ENCODE results near the gene PIGT. TPM values are rescaled to one million over a fixed set of nuclear protein-coding genes. Genes with fewer than 3 reads are reported as not detected.

The PIGT gene
- total RNA-seq, 1 experiment from 2014 or later = 220 TPM

- DNase-seq (ENCODE audit: low read depth) = no peak
These were observed 15.5 kb upstream of the PIGT start for GRCh38 chr20:45400346-45401031.

GRCh38 chr20:45402946-45403345 lies 13.0 kb upstream of the PIGT start:
- DNase-seq (ENCODE audit: low read depth) = no peak

DNA sequence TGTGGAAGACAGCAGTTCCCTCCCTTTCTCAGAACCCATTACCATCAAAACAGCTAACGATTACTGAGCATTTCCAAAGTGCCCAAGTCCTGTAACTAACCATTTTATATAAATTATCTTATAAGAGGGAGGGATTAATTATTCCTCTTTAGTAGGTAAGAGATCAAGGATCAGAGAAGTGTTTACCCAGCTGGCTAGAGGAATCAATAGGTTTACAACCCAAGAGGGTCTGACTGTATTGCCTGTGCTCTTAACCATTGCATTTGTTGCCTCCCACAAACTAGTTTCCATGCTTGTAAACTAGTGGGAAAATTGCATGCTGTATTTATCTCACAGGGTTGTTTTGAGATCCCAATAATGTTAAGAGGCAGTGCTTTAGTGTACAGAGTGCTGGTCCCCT lies 11.5 kb upstream of the PIGT start:
- no peak for DNase-seq (ENCODE audit: low read depth)

DNA sequence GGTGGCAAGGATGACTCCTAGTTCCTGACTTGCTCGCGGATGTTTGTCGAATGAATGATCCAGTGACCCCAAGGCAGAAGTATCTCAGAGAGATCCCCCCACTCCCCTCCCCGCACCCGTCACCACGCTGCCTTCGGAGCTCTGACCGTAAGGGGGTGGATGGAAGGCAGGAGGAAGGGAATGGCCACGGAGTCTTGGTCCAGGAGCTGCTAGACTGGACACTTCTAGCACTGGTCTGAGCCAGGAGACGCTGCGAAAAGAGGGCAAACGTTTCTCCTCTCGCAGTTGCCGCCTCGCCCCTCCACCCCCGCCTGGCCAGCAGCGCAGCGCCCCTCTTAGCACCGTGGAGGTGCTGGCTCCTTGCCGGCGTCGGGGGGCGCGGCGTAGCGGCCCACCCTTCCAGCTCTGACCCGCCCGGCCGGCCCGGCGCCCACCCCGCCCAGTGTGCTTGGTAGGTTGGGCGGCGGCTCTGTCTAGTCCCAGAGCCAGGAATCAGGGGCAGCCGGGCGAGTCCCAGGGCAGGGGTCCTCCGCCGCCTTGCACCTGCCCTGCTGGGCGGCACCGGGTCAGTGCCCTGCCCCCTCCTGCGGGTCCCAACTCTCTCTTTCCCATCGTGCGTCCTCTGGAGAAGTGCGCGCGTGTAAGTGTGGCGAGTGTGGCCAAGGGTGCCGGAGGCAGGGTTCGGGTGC lies 10.2 kb upstream of the PIGT start:
- no peak for DNase-seq (ENCODE audit: low read depth)

- peak; percentile 50 for DNase-seq (ENCODE audit: low read depth)
These were observed 9.5 kb upstream of the PIGT start for GRCh38 chr20:45406260-45407066.

DNA sequence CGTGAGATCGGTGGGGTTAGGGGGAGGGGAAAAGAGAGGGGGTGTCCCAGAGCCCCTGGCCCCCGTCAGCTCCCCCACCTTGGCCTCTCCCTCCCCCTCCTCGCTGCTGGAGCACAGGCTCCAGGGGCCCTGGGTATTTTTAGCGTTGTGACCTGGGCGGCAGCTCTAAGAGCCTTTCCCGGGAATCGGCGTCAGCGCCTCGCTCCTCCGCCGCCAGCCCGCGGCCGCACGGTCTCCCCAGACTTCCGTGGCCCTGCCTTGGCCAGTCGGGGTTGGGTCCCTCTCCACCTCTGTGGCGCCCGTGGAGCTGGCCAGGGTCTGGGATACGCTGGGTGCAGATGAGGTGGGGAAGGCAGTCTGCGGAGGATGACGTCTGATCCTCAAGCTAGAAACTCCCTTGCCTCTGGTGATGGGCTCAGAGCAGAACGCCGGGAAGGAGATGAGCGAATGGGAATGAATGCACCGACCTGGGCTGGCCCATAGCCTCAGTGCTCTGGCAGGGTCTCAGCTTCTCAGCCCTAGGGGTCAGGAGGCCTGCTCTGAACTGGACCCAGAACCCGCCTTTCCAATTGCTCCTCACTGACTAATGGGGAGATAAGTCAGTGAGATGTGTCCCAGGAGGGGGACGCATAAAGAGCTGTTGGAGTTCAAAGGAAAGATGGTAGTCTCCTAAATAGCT lies 8.7 kb upstream of the PIGT start:
- DNase-seq (ENCODE audit: low read depth) = no peak

- no peak for DNase-seq (ENCODE audit: low read depth)
These were observed 7.9 kb upstream of the PIGT start, which contains the start of gene DBNDD2 for GRCh38 chr20:45407783-45408645. Gene DBNDD2, plus strand, starts transcription at chr20:45408289. Its CDS starts 179 bp downstream, at chr20:45408468.

DNA sequence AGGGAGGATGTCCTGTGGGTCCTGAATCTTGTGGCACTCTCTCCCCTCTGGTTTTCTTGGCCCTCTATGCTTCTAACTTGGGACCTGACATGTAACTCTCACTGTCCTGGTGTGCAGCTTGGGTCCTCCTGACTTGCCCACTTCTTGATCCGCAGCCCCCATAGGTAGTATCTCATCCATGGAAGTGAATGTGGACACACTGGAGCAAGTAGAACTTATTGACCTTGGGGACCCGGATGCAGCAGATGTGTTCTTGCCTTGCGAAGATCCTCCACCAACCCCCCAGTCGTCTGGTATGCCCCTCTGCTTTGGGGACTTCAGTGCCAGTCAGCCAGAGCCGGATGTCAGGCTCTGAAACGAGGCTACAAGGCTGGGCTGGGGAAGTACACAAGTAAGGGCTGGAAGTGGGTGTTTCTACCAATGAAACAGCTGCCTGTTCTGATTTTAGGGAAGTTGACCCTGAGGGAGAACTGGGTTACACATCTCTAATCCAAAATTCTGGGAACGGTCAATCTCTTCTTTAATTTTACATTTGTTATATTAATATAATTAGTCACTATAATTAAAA lies 7.2 kb upstream of the PIGT start:
- DNase-seq (ENCODE audit: low read depth) = no peak

- no peak for DNase-seq (ENCODE audit: low read depth)
These were observed 6.2 kb upstream of the PIGT start for GRCh38 chr20:45409521-45410272.

DNA sequence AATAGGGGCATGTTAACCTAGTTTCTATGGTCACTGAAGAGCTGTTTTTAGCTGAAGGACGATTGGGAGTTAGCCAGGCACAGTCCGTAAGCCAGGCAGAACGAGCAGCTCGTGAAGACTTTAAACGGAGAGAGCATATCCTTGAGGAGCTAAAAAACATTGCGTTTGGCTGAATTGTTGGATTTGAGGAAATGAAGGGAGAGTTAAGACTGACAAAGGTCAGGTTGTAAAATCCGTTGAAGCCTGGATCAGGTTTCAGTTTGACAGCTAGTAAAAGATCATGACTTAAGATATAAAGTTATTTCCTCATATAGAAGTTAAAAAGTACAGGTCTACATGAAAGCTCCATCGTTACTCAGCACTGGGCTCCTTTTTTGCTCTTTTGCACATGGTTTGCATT lies 5.1 kb upstream of the PIGT start:
- no peak for DNase-seq (ENCODE audit: low read depth)

DNA sequence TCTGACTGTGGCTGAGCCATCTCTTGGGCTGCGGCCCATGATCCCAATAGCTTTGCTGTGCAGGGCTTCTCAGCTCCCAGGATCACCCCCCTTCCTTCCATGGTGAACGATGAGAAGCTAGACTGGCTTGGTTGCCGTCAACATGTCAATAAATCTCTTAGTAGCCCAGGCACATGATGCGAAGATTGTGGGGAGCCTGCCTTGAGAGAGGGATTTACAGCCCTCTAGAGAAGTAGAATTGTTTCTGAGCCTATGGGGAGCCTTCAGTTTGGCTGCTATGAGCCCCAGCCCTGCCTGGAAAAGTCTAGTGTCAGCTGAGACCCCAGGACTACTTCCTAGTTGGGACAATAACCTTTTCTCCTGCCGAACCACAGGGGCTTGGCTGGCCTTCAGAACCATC lies 3.3 kb upstream of the PIGT start:
- no peak for DNase-seq (ENCODE audit: low read depth)

- no peak for DNase-seq (ENCODE audit: low read depth)
These were observed 2.5 kb upstream of the PIGT start for GRCh38 chr20:45413479-45413878.

DNA sequence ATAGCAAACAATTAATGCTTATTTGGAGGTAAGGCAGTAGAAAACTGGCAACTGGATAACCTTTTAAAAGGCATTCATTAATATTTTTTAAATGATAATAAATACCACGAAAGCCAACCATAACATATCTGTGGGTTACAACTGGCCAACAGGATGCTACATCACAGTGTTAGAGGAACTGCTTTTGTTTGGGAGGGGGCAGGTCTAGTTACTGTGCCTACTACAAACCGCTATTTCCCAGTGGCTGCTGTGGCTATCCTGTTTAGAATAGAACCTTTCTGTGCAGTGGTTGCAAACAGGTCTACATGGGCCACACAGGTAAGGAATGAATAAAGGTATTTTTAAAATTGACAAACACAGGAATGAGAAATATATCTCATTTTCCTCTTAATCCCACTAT lies 976 bp downstream of the PIGT start:
- DNase-seq (ENCODE audit: low read depth) = no peak

DNA sequence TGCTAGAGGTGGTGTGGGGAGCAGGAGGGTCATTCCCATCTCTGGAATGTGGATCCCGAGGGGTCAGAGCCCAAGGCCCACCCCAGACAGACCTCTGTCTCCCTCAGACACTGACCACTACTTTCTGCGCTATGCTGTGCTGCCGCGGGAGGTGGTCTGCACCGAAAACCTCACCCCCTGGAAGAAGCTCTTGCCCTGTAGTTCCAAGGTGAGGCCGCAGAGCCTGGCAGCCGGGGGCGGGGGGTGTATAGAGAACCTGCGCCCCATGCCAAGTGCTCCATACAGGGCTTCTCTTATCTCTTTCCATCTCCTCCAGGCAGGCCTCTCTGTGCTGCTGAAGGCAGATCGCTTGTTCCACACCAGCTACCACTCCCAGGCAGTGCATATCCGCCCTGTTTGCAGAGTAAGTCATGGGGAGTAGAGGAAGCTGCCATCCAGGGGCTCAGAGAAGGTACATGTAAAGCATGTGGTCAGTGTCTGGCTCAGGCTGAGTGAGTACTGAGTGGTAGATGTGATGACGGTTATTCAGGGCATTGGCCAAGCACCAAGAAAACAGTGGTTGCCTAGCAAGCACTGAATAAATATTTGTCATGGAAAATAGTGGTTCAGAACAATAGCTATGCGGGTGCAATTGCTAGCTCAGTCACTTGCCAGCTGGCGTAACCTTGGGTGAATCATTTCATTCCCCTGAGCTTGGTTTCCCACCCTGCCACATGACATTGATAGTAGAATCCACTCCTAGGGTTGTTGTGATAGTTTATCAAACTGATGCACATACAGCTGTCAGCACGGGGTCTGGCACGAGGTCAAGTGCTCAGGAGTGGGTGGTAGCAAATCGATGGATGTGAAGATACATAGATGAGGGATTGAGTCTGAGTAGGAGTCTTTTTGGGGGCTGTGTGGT lies 3.5 kb downstream of the PIGT start:
- DNase-seq (ENCODE audit: low read depth) = peak; percentile 98

- DNase-seq (ENCODE audit: low read depth) = no peak
These were observed 4.2 kb downstream of the PIGT start for GRCh38 chr20:45420125-45420524.

DNA sequence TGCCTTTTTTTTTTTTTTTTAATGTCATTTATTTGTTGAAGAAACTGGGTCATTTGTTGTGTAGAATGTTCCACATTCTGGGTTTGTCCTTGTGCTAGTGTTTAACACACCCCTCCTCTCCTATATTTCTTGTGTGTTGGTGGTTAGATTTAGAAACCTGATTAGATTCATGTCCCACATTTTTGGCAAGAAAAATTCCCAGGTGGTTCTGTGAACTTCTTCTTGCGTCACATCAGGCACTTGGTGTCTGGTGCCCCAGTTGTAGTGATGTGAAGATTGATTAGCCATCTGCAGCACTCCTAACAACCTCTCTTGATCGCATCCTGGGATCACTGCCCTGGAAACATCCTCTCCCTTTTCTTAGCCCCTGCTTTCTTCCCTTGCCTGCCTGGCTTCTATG lies 7.8 kb downstream of the PIGT start:
- no peak for DNase-seq (ENCODE audit: low read depth)

GRCh38 chr20:45425561-45425960 lies 9.6 kb downstream of the PIGT start:
- no peak for DNase-seq (ENCODE audit: low read depth)

- no peak for DNase-seq (ENCODE audit: low read depth)
These were observed 10.5 kb downstream of the PIGT start for GRCh38 chr20:45426320-45427016.
